HL-60/S4 (cell line): ENCODE results near the gene INTS11.

Experiments used
- in situ Hi-C: fragments of 300-500 bp; cut with MboI; formaldehyde crosslinking; loops from 2 replicates; pipeline ENCODE4 v1.14.3; 2022; ENCODE audit warnings: low sequenced_read_pairs

The INTS11 gene

DNA sequence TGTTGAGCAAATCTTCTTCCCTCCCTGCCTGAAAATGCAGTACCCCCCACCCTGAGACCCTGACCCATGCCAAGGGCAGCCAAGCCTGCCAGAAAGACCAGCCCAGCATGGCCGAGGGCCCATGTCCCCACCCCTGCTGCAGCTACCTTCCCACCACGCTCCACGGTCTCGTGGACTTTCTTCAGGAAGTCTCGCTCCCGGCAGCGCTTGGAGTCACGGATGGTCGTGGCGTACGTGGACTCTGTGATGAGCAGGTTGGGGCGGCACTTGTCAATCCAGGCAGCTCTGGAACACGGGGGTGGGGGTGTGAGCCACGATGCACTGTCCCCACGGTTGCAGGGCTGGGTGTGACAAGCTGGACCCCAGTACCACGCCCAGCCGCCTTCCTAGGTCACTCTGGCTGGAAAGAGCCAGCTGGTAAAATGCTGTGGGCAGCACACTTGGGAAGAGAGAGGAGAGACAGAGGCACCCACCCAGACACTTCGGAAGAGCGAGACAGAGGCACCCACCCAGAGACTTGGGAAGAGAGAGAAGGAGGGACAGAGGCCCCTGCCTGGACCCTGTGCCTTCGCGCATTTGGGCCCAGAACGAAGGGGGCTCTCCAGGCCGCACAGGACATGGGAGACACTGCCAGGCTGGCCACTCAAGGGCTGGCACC lies 9.7 kb downstream of the INTS11 start:
- in situ Hi-C loops = no loop called here

- in situ Hi-C loops = no loop called here
Observed at GRCh38 chr1:1314237-1314586, 10.2 kb downstream of the INTS11 start.

- in situ Hi-C loops = no loop called here
Observed at GRCh38 chr1:1313500-1314236, 10.8 kb downstream of the INTS11 start.

DNA sequence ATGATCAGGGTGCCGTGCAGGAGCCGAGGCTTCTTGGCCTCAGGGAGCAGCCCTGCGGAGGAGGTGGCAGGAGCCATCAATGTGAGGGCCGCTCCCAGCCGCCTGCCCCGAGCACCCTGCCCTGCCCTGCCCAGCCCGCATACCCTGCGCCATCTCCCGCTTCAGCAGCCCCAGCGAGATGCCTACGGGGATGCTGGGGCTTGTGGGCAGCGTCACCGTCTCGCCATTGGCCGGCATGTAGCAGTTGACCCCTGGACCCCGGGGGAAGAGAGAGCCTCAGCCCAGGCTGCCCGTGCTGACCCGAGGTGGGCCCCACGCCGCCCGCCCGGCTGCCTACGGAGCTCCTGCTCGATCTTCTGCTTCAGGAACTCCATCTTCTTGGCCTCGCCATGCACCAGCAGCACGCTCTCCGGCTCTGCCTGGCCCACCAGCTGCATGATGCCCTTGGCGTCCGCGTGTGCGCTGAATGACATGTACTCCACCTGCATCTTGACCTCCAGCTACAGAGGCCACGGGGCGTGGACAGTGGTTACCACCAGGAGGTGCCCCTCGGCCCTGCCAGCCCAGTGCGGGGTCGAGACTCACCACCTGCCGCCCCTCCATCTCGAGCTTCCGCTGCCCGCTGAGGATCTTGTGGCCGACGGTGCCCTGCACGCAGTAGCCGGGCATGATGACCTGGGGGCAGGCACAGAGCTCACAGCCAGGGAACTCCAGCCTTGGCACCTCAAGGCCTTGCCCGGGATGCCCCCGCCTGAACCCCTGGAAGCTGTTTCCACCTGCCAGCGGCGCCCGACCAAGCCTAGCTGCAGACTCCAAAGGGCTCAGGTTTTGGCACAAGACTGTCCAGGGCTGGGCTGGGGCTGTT lies 11.8 kb downstream of the INTS11 start:
- in situ Hi-C loops = no loop called here

- in situ Hi-C loops = no loop called here
Observed at GRCh38 chr1:1311107-1312104, 13.1 kb downstream of the INTS11 start.

GRCh38 chr1:1310476-1311053 lies 13.9 kb downstream of the INTS11 start:
- in situ Hi-C loops = no loop called here

GRCh38 chr1:1310109-1310385 lies 14.4 kb downstream of the INTS11 start:
- in situ Hi-C loops = no loop called here

DNA sequence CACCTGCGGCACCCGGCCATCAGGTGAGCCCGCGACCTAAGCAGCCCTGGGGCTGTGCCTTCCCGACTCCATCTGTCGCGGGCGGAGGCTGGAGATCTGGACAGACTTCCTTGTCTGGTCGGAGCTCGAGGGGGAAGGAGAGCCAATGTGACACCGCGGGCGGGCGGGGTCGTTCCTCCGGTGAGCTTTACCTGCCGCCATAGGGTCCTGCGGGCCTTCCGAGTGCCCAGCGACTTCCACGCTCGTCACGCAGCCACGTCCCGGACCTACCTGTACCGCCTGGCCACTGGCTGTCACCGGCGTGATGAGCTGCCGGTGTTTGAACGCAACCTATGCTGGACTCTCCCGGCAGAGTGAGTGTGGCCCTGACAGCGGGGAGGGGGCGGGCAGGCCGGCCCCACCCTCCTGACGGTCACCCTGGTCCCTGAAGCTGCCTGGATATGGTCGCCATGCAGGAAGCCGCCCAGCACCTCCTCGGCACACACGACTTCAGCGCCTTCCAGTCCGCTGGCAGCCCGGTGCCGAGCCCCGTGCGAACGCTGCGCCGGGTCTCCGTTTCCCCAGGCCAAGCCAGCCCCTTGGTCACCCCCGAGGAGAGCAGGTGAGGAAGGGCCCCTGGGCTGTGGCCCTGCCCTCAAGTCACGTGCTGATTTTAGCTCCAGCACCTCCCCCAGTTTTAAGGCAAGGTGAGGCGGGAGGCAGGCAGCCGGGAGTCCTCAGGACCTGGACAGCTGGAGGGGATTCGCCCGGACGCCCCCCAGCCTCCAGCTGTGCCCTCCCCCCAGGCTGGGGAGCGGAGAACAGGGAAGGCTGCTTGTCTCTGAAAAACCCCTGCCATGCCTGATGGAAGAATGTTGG lies 15.0 kb downstream of the INTS11 start:
- in situ Hi-C loops = no loop called here

DNA sequence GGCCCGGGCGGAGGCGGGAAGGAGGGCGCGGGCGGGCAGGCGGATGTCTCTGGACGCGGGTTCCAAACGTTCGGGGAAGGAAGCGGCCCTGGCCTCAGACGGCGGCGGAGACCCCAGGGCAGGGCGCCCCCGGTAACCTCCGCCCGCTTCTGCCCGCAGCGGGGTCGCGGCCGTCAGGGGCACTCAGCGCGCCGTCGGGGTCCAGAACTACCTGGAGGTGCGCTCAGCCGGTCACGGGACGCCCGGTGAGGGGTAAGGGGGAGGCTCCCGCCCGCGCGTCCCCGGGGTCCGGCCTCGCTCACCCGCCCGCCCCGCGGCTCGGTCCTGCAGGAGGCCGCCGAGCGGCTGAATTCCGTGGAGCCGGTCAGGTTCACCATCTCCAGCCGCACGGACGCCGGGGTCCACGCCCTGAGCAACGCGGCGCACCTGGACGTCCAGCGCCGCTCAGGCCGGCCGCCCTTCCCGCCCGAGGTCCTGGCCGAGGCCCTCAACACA lies 15.7 kb downstream of the INTS11 start:
- in situ Hi-C loops = no loop called here

- in situ Hi-C loops = no loop called here
Observed at GRCh38 chr1:1307923-1308755, 16.3 kb downstream of the INTS11 start, which contains the start of the genes ACAP3 and PUSL1. Gene ACAP3 (minus strand): TSS chr1:1307930. CDS start chr1:1307815, 115 bp downstream. Gene PUSL1 (plus strand): TSS chr1:1308597. CDS start chr1:1308644, 47 bp downstream.

DNA sequence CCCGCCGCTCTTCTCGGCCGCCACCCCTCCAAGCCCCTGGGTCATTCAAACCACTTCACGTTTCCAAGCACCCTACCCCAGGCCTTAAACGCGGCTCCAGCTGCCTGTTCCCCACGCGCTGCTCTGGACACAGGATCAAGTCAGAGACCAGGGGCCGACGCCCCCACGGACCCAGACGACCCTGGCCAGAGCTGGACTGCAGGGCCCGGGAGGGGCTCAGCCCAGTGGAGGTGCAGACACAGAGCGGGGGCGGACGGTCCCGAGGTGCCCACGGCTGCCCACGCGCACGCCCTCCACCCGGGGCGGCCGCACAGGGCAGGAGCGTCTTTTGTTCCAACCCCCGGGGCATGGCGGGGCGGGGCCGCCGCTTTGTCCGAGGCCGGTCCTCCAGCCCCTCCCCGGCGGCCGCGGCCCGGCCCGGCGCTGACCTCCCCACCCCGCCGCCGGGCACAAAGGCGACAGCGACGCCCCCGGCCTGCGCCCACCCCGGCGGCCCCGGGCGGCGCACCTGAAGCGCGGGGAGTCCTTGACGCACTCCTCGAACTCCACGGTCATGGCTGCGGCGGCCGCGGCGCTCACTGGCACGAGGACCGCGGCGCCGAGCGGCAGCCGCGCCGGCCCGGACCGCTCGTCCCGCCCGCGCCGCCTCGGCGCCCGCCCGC lies 17.1 kb downstream of the INTS11 start:
- in situ Hi-C loops = no loop called here

- in situ Hi-C loops = no loop called here
Observed at GRCh38 chr1:1306661-1307260, 17.7 kb downstream of the INTS11 start.

GRCh38 chr1:1306070-1306660 lies 18.3 kb downstream of the INTS11 start:
- in situ Hi-C loops = no loop called here

GRCh38 chr1:1305300-1306069 lies 19.0 kb downstream of the INTS11 start:
- in situ Hi-C loops = no loop called here

GRCh38 chr1:1304331-1305299 lies 19.8 kb downstream of the INTS11 start:
- in situ Hi-C loops = no loop called here
